C4-2B (cell line): ENCODE results near the gene RAB23.

ENCODE experiments used
- H3K27ac ChIP-seq: fragments of 450-650 bp; 2 replicates; pipeline ENCODE4 v1.5.1; 2017
- CTCF ChIP-seq: fragments of 450-650 bp; conservative IDR thresholded peaks from 2 replicates; pipeline ENCODE4 v1.5.1; 2017; ENCODE audit warnings: mild to moderate bottlenecking
- ZFX ChIP-seq: fragments of 450-650 bp; IDR thresholded peaks from 2 replicates; pipeline ENCODE4 v1.6.1; 2017

Gene RAB23

GRCh38 chr6:57221936-57222742 is at the start of gene RAB23:
TSS of gene RAB23 (minus strand) at chr6:57222307. CDS start at chr6:57210380, 11,927 bp downstream.
- peak within 1 kb of the TSS; percentile 86 for H3K27ac ChIP-seq
- peak; percentile 26; the same call in 1 of the 2 replicates for TF ChIP-seq CTCF
- TF ChIP-seq ZFX: no peak

GRCh38 chr6:57268294-57268640 is 46.2 kb upstream of the RAB23 start:
- TF ChIP-seq CTCF (peak; percentile 28), ZFX (no peak)
- no peak overlapping the region for H3K27ac ChIP-seq

DNA sequence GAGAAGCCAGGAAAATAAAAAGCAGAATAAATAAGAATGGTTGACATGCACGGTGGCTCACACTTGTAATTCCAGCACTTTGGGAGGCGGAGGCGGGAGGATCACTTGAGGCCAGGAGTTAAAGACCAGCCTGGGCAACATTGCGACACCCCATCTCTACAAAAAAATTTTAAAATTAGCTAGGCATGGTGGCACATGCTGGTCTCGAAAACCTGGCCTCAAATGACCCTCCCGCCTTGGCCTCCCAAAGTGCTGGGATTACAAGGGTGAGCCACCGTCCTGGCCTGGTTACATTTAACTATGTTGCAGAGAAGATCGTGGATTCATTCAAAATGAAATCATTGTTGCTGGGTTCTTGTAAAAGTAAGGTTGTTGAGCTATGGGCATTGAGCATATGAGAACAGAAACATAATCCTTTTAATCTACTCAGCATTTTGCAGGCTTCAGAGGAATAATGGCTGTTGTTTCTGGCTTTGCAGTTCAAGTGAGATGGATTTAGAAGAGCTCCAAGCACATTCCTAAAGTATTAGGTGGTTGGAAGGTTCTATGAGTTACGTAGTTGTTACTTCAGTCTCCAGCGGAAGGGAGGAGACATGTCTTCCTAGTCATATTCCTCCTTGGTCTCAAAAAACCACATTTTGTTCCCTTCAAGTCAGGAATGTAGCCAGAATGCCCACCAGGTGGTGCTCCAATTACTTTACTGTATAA is 45.6 kb upstream of the RAB23 start:
- H3K27ac ChIP-seq: no peak overlapping the region
- TF ChIP-seq ZFX (no peak), CTCF (peak; percentile 63)

- no peak overlapping the region for H3K27ac ChIP-seq
Observed at GRCh38 chr6:57265755-57266221, 43.7 kb upstream of the RAB23 start.

DNA sequence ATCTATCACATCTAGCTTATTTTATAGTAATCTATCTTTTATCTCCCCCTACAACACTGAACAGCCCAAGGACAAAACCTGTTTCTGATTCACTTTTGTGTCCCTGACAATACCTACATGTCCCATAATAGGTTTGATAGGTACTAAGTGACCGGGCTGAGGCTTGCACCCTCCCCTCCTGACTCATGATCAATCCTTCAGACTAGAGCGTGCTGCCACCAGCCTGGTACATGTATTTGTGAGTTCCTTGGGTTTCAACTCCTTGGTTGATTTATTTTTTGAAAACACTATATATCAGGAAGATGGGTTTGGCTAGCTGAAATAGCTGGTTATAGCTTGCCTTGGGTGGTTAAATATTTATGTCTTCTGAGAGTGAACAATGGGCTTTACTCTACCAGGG is 41.6 kb upstream of the RAB23 start:
- no peak overlapping the region for H3K27ac ChIP-seq
- no peak for TF ChIP-seq CTCF
- TF ChIP-seq ZFX: no peak

More at GRCh38 chr6:57265755-57266221, 43.7 kb upstream of the RAB23 start:
- TF ChIP-seq ZFX (no peak), CTCF (no peak)

GRCh38 chr6:57262901-57263694 is 41.0 kb upstream of the RAB23 start:
- no peak for TF ChIP-seq ZFX
- no peak for TF ChIP-seq CTCF
- H3K27ac ChIP-seq: no peak overlapping the region
